ENCODE data around the gene KAT6B. TPM values are rescaled to one million over a fixed set of nuclear protein-coding genes. Genes with fewer than 3 reads are reported as not detected.
A peak's percentile ranks its signal among the peaks of the same experiment; 100 is the strongest.

KAT6B gene
- total and polyA plus RNA-seq, 10 of the 15 experiments (the other 5 are each of a cell fraction or from before 2014, with no cell fraction given) = 2.7 to 22.6 (median 15.7) TPM

DNA sequence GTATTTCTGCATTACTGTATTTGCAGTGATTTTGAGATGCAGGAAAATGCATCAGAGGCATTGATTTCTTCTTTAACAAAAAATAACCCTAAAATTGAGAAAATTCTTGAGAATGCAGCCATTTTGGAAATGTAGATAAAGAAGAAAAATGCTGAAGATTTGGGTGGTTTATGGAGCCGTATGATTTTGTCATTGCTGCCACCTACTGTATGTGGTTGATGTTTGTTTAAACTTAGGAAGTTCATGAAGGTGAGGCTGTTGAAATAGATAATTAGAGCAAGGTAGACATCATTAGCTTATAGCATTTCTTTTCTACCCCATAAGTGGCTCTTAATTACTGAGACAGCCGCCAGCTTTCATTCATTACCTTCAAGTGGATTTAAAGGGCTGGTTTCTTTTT, 193.0 kb downstream of the KAT6B start (continued):
- TF ChIP-seq, protein P1, sequence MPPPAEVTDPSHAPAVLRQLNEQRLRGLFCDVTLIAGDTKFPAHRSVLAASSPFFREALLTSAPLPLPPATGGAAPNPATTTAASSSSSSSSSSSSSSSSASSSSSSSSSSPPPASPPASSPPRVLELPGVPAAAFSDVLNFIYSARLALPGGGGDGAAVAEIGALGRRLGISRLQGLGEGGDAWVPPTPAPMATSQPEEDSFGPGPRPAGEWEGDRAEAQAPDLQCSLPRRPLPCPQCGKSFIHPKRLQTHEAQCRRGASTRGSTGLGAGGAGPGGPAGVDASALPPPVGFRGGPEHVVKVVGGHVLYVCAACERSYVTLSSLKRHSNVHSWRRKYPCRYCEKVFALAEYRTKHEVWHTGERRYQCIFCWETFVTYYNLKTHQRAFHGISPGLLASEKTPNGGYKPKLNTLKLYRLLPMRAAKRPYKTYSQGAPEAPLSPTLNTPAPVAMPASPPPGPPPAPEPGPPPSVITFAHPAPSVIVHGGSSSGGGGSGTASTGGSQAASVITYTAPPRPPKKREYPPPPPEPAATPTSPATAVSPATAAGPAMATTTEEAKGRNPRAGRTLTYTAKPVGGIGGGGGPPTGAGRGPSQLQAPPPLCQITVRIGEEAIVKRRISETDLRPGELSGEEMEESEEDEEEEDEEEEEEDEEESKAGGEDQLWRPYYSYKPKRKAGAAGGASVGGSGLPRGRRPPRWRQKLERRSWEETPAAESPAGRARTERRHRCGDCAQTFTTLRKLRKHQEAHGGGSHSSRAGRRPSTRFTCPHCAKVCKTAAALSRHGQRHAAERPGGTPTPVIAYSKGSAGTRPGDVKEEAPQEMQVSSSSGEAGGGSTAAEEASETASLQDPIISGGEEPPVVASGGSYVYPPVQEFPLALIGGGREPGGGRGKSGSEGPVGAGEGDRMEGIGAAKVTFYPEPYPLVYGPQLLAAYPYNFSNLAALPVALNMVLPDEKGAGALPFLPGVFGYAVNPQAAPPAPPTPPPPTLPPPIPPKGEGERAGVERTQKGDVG (CRISPR knock-in tag; IDR thresholded peaks at IDR 0.05) = no peak
- TF ChIP-seq NR2C1 (IDR thresholded peaks at IDR 0.05) = no peak
- no peak for TF ChIP-seq TCF7 (IDR thresholded peaks at IDR 0.05; ENCODE audit: borderline replicate concordance)
- TF ChIP-seq, protein P2, sequence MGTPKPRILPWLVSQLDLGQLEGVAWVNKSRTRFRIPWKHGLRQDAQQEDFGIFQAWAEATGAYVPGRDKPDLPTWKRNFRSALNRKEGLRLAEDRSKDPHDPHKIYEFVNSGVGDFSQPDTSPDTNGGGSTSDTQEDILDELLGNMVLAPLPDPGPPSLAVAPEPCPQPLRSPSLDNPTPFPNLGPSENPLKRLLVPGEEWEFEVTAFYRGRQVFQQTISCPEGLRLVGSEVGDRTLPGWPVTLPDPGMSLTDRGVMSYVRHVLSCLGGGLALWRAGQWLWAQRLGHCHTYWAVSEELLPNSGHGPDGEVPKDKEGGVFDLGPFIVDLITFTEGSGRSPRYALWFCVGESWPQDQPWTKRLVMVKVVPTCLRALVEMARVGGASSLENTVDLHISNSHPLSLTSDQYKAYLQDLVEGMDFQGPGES (IDR thresholded peaks at IDR 0.05) = no peak
- TF ChIP-seq ZBED1 (IDR thresholded peaks at IDR 0.05; ENCODE audit: borderline replicate concordance) = no peak
- no peak for TF ChIP-seq EGR1 (IDR thresholded peaks at IDR 0.05; ENCODE audit: borderline replicate concordance in 1 of 2, low read depth in 2 of 2, low read length in 2 of 2)
- no peak for TF ChIP-seq SMAD5 (IDR thresholded peaks at IDR 0.05; ENCODE audit: low read depth)
- TF ChIP-seq CBX5 (IDR thresholded peaks at IDR 0.05; ENCODE audit: low read depth) = peak; percentile 31; the same call in 1 of the 2 replicates
- TF ChIP-seq JUND (IDR thresholded peaks at IDR 0.05; ENCODE audit: low read depth, low read length) = no peak
- no peak for TF ChIP-seq ZNF207 (IDR thresholded peaks at IDR 0.05; ENCODE audit: borderline replicate concordance)
- TF ChIP-seq RB1 (IDR thresholded peaks at IDR 0.05; ENCODE audit: borderline replicate concordance) = 0 out of 2 replicates have a peak, but pooled peaks have one; percentile 45
- TF ChIP-seq MYC (IDR thresholded peaks at IDR 0.05; ENCODE audit: insufficient read depth, insufficient read length, insufficient replicate concordance, low read length, severe bottlenecking) = no peak
- TF ChIP-seq BRCA1 (IDR thresholded peaks at IDR 0.05; ENCODE audit: low read depth, low read length) = no peak
- no peak for TF ChIP-seq RCOR1 (conservative IDR thresholded peaks at IDR 0.05; ENCODE audit: low read depth, low read length)
- no peak for TF ChIP-seq NRF1 (conservative IDR thresholded peaks at IDR 0.05; ENCODE audit: low read depth, low read length)
- no peak for TF ChIP-seq ASH2L (IDR thresholded peaks at IDR 0.05; ENCODE audit: borderline replicate concordance, low read depth)
- no peak for TF ChIP-seq NFXL1 (IDR thresholded peaks at IDR 0.05; ENCODE audit: borderline replicate concordance)
- no peak for TF ChIP-seq HDAC6 (IDR thresholded peaks at IDR 0.05; ENCODE audit: unreplicated experiment)
- TF ChIP-seq, protein P3, sequence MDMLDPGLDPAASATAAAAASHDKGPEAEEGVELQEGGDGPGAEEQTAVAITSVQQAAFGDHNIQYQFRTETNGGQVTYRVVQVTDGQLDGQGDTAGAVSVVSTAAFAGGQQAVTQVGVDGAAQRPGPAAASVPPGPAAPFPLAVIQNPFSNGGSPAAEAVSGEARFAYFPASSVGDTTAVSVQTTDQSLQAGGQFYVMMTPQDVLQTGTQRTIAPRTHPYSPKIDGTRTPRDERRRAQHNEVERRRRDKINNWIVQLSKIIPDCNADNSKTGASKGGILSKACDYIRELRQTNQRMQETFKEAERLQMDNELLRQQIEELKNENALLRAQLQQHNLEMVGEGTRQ (IDR thresholded peaks at IDR 0.05; ENCODE audit: borderline replicate concordance, low read depth, low read length) = no peak
- TF ChIP-seq, protein P4, sequence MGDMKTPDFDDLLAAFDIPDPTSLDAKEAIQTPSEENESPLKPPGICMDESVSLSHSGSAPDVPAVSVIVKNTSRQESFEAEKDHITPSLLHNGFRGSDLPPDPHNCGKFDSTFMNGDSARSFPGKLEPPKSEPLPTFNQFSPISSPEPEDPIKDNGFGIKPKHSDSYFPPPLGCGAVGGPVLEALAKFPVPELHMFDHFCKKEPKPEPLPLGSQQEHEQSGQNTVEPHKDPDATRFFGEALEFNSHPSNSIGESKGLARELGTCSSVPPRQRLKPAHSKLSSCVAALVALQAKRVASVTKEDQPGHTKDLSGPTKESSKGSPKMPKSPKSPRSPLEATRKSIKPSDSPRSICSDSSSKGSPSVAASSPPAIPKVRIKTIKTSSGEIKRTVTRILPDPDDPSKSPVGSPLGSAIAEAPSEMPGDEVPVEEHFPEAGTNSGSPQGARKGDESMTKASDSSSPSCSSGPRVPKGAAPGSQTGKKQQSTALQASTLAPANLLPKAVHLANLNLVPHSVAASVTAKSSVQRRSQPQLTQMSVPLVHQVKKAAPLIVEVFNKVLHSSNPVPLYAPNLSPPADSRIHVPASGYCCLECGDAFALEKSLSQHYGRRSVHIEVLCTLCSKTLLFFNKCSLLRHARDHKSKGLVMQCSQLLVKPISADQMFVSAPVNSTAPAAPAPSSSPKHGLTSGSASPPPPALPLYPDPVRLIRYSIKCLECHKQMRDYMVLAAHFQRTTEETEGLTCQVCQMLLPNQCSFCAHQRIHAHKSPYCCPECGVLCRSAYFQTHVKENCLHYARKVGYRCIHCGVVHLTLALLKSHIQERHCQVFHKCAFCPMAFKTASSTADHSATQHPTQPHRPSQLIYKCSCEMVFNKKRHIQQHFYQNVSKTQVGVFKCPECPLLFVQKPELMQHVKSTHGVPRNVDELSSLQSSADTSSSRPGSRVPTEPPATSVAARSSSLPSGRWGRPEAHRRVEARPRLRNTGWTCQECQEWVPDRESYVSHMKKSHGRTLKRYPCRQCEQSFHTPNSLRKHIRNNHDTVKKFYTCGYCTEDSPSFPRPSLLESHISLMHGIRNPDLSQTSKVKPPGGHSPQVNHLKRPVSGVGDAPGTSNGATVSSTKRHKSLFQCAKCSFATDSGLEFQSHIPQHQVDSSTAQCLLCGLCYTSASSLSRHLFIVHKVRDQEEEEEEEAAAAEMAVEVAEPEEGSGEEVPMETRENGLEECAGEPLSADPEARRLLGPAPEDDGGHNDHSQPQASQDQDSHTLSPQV (IDR thresholded peaks at IDR 0.05) = no peak
- TF ChIP-seq NR2C2 (IDR thresholded peaks at IDR 0.05; ENCODE audit: borderline replicate concordance, control insufficient read depth, insufficient read length, low read depth) = no peak
- TF ChIP-seq TCF12 (IDR thresholded peaks at IDR 0.05; ENCODE audit: low read depth, low read length) = no peak
- TF ChIP-seq KLF5 (IDR thresholded peaks at IDR 0.05; ENCODE audit: partially characterized antibody) = no peak
